ENCODE data around the gene KIF2A.
A peak's percentile ranks its signal among the peaks of the same experiment; 100 is the strongest.

The KIF2A gene

GRCh38 chr5:62376064-62376463, 70.1 kb downstream of the KIF2A start:
- TF ChIP-seq PAX5 (IDR thresholded peaks at IDR 0.05; ENCODE audit: insufficient read depth, low read length, severe bottlenecking) (no peak), POU2F2 (IDR thresholded peaks at IDR 0.05; ENCODE audit: low read depth, low read length) (no peak), POLR2AphosphoS5 (IDR thresholded peaks at IDR 0.05; ENCODE audit: low read depth, low read length) (no peak), POLR2A (IDR thresholded peaks at IDR 0.05; ENCODE audit: low read depth, low read length) (no peak), TAF1 (IDR thresholded peaks at IDR 0.05; ENCODE audit: low read depth, low read length) (no peak), SPI1 (IDR thresholded peaks at IDR 0.05; ENCODE audit: low read depth, low read length) (no peak)
- no peak for FAIRE-seq
- no peak for DNase-seq (ENCODE audit: insufficient read length, low spot score)

GRCh38 chr5:62385131-62385530, 79.1 kb downstream of the KIF2A start:
- DNase-seq (ENCODE audit: insufficient read length, low spot score): no peak
- TF ChIP-seq POLR2AphosphoS5 (IDR thresholded peaks at IDR 0.05; ENCODE audit: low read depth, low read length) (no peak), POLR2A (IDR thresholded peaks at IDR 0.05; ENCODE audit: low read depth, low read length) (no peak), TAF1 (IDR thresholded peaks at IDR 0.05; ENCODE audit: low read depth, low read length) (no peak), SPI1 (IDR thresholded peaks at IDR 0.05; ENCODE audit: low read depth, low read length) (no peak), PAX5 (IDR thresholded peaks at IDR 0.05; ENCODE audit: insufficient read depth, low read length, severe bottlenecking) (no peak), POU2F2 (IDR thresholded peaks at IDR 0.05; ENCODE audit: low read depth, low read length) (no peak)
- FAIRE-seq: no peak

GRCh38 chr5:62385816-62386400, 79.9 kb downstream of the KIF2A start:
- DNase-seq (ENCODE audit: insufficient read length, low spot score) (no peak), FAIRE-seq (no peak)
- TF ChIP-seq PAX5 (IDR thresholded peaks at IDR 0.05; ENCODE audit: insufficient read depth, low read length, severe bottlenecking) (no peak), POLR2AphosphoS5 (IDR thresholded peaks at IDR 0.05; ENCODE audit: low read depth, low read length) (no peak), SPI1 (IDR thresholded peaks at IDR 0.05; ENCODE audit: low read depth, low read length) (no peak), TAF1 (IDR thresholded peaks at IDR 0.05; ENCODE audit: low read depth, low read length) (no peak), POU2F2 (IDR thresholded peaks at IDR 0.05; ENCODE audit: low read depth, low read length) (no peak), POLR2A (IDR thresholded peaks at IDR 0.05; ENCODE audit: low read depth, low read length) (no peak)

GRCh38 chr5:62386824-62387223, 80.8 kb downstream of the KIF2A start:
- DNase-seq (ENCODE audit: insufficient read length, low spot score) (no peak), FAIRE-seq (no peak)
- TF ChIP-seq POLR2A (IDR thresholded peaks at IDR 0.05; ENCODE audit: low read depth, low read length) (no peak), POLR2AphosphoS5 (IDR thresholded peaks at IDR 0.05; ENCODE audit: low read depth, low read length) (no peak), PAX5 (IDR thresholded peaks at IDR 0.05; ENCODE audit: insufficient read depth, low read length, severe bottlenecking) (no peak), POU2F2 (IDR thresholded peaks at IDR 0.05; ENCODE audit: low read depth, low read length) (no peak), SPI1 (IDR thresholded peaks at IDR 0.05; ENCODE audit: low read depth, low read length) (no peak), TAF1 (IDR thresholded peaks at IDR 0.05; ENCODE audit: low read depth, low read length) (no peak)

GRCh38 chr5:62395210-62395950, 89.4 kb downstream of the KIF2A start:
- TF ChIP-seq SPI1 (IDR thresholded peaks at IDR 0.05; ENCODE audit: low read depth, low read length) (no peak), POLR2AphosphoS5 (IDR thresholded peaks at IDR 0.05; ENCODE audit: low read depth, low read length) (no peak)
- no peak for FAIRE-seq
- DNase-seq (ENCODE audit: insufficient read length, low spot score): no peak

GRCh38 chr5:62403411-62404250, 97.6 kb downstream of the KIF2A start, which contains the start of gene DIMT1:
Gene DIMT1 (minus strand): TSS chr5:62403905. CDS start chr5:62403772, 133 bp downstream.
- FAIRE-seq (peak; percentile 95), DNase-seq (ENCODE audit: insufficient read length, low spot score) (peak; percentile 88)
- TF ChIP-seq POU2F2 (IDR thresholded peaks at IDR 0.05; ENCODE audit: low read depth, low read length) (0 out of 2 replicates have a peak, but pooled peaks have one; percentile 19), POLR2AphosphoS5 (IDR thresholded peaks at IDR 0.05; ENCODE audit: low read depth, low read length) (peak; percentile 86), TAF1 (IDR thresholded peaks at IDR 0.05; ENCODE audit: low read depth, low read length) (peak; percentile 50), PAX5 (IDR thresholded peaks at IDR 0.05; ENCODE audit: insufficient read depth, low read length, severe bottlenecking) (peak; percentile 3), POLR2A (IDR thresholded peaks at IDR 0.05; ENCODE audit: low read depth, low read length) (peak; percentile 82), SPI1 (IDR thresholded peaks at IDR 0.05; ENCODE audit: low read depth, low read length) (peak; percentile 58; the same call in 1 of the 2 replicates)

GRCh38 chr5:62412549-62413329, 106.7 kb downstream of the KIF2A start, which contains the start of gene IPO11:
Gene IPO11 (plus strand): TSS chr5:62412763. CDS start chr5:62437280, 24,517 bp downstream.
- TF ChIP-seq POLR2AphosphoS5 (IDR thresholded peaks at IDR 0.05; ENCODE audit: low read depth, low read length) (peak; percentile 87), POU2F2 (IDR thresholded peaks at IDR 0.05; ENCODE audit: low read depth, low read length) (peak; percentile 63), POLR2A (IDR thresholded peaks at IDR 0.05; ENCODE audit: low read depth, low read length) (peak; percentile 84), PAX5 (IDR thresholded peaks at IDR 0.05; ENCODE audit: insufficient read depth, low read length, severe bottlenecking) (no peak), SPI1 (IDR thresholded peaks at IDR 0.05; ENCODE audit: low read depth, low read length) (no peak), TAF1 (IDR thresholded peaks at IDR 0.05; ENCODE audit: low read depth, low read length) (peak; percentile 66)
- FAIRE-seq (peak; percentile 99), DNase-seq (ENCODE audit: insufficient read length, low spot score) (peak; percentile 89)

GRCh38 chr5:62413711-62414110, 107.7 kb downstream of the KIF2A start:
- no peak for FAIRE-seq
- DNase-seq (ENCODE audit: insufficient read length, low spot score): no peak
- TF ChIP-seq POLR2AphosphoS5 (IDR thresholded peaks at IDR 0.05; ENCODE audit: low read depth, low read length): no peak
